Right renal pelvis (tissue), 4 donors: ENCODE results near the gene SPATS2. TPM values are rescaled to one million over a fixed set of nuclear protein-coding genes. Genes with fewer than 3 reads are reported as not detected.

ENCODE experiments used
- DNase-seq, 4 donors: peaks; one replicate each; pipeline ENCODE4 v3.0.0-alpha.2; 2013; ENCODE audit warnings: low read depth in 4 of 4, low spot score in 3 of 4, missing footprints in 1 of 4
- polyA plus RNA-seq, 4 donors: library from polyadenylated mRNA; unstranded; fragments of 120-200 nt; gene quantifications; one replicate each; pipeline ENCODE4 v1.2.1, GENCODE V29; 2013; ENCODE audit not compliant: insufficient read length in 4 of 4

SPATS2 gene
- polyA plus RNA-seq, 4 donors: 45.0 to 49.8 (median 47.8) TPM

- DNase-seq: no peak
Measured at GRCh38 chr12:49565406-49566265, 198.4 kb downstream of the SPATS2 start.

- no peak for DNase-seq
Measured at GRCh38 chr12:49566361-49566760, 199.1 kb downstream of the SPATS2 start.

- no peak for DNase-seq
Measured at GRCh38 chr12:49567302-49567610, 200.0 kb downstream of the SPATS2 start.

- DNase-seq: peak; percentile 83 to 87 (median 86)
Measured at GRCh38 chr12:49567611-49568441, 200.6 kb downstream of the SPATS2 start, which contains the start of gene MCRS1. Gene MCRS1, minus strand, starts transcription at chr12:49568142. Its CDS starts 1,411 bp downstream, at chr12:49566731.

- no peak for DNase-seq
Measured at GRCh38 chr12:49568442-49569162, 201.3 kb downstream of the SPATS2 start.

Other genes starting within 250 kb of the SPATS2 start
- 1,000 to 10,000 TPM in 3 of 4 donors, 100 to 1,000 TPM in 1; 990 to 1,172 (median 1,105) TPM for gene TUBA1B, start 236.1 kb upstream of the SPATS2 start, polyA plus RNA-seq
- gene TUBA1A, start 178.4 kb upstream of the SPATS2 start, polyA plus RNA-seq: 100 to 1,000 TPM; 391 to 487 (median 465) TPM
- 100 to 1,000 TPM; 125 to 166 (median 139) TPM for gene TUBA1C, start 102.4 kb upstream of the SPATS2 start, polyA plus RNA-seq
- 1 to 10 TPM in 1 of 4 donors, under 1 TPM in 2, not detected in 1; 0.21 to 7.4 (median 0.23) TPM for gene PRPH, start 72.3 kb upstream of the SPATS2 start, polyA plus RNA-seq
- 10 to 100 TPM; 20.6 to 21.7 (median 21.4) TPM for gene TROAP, start 44.2 kb upstream of the SPATS2 start, polyA plus RNA-seq
- gene C1QL4, start 30.3 kb upstream of the SPATS2 start, polyA plus RNA-seq: 1 to 10 TPM; 1.1 to 1.9 (median 1.4) TPM
- 10 to 100 TPM; 15.6 to 22.6 (median 21.0) TPM for gene DNAJC22, start 20.6 kb upstream of the SPATS2 start, polyA plus RNA-seq
- gene KCNH3, start 171.6 kb downstream of the SPATS2 start, polyA plus RNA-seq: 1 to 10 TPM; 4.1 to 6.9 (median 5.1) TPM
- 10 to 100 TPM; 64.7 to 83.6 (median 72.5) TPM for gene MCRS1, start 200.7 kb downstream of the SPATS2 start, polyA plus RNA-seq
- gene FAM186B, start 238.2 kb downstream of the SPATS2 start, polyA plus RNA-seq: 1 to 10 TPM in 2 of 4 donors, under 1 TPM in 2; 0.90 to 1.1 (median 1.0) TPM